ENCODE measurements around the gene AMN1.
A peak's percentile ranks its signal among the peaks of the same experiment; 100 is the strongest.

AMN1 gene

GRCh38 chr12:31728917-31729640 lies at the start of gene AMN1:
TSS of gene AMN1 (minus strand) at chr12:31729021. CDS start at chr12:31729008, 13 bp downstream.
- peak; percentile 97 for DNase-seq (ENCODE audit: extremely low spot score)
- ChIA-PET POLR2A (interaction anchor here (0.6 to 1.3 kb wide), 2 partner anchors 14 to 150 kb away, joined by 7 to 10 read pairs; no protein-coding TSS in a partner anchor), CTCF (interaction anchor here (0.9 to 2.0 kb wide), 4 partner anchors 14 to 61 kb away, joined by 3 to 7 read pairs (median 3); no protein-coding TSS in a partner anchor)
- no peak for TF ChIP-seq CTCF (IDR thresholded peaks at IDR 0.05; ENCODE audit: control extremely low read depth, extremely low read depth, low read depth, missing control alignments)

GRCh38 chr12:31773867-31774266 lies 45.0 kb upstream of the AMN1 start:
- POLR2A ChIA-PET: no interaction called here
- TF ChIP-seq CTCF (IDR thresholded peaks at IDR 0.05; ENCODE audit: control extremely low read depth, extremely low read depth, low read depth, missing control alignments): no peak
- peak; percentile 34 for DNase-seq (ENCODE audit: extremely low spot score)
- CTCF ChIA-PET: interaction anchor here (1.5 to 1.7 kb wide), 2 partner anchors 10 to 30 kb away, joined by 3 to 7 read pairs; no protein-coding TSS in a partner anchor

GRCh38 chr12:31773223-31773750 lies 44.5 kb upstream of the AMN1 start:
- POLR2A ChIA-PET: no interaction called here

GRCh38 chr12:31772685-31773222 lies 43.9 kb upstream of the AMN1 start:
- POLR2A ChIA-PET: no interaction called here
- DNase-seq (ENCODE audit: extremely low spot score): no peak
- TF ChIP-seq CTCF (IDR thresholded peaks at IDR 0.05; ENCODE audit: control extremely low read depth, extremely low read depth, low read depth, missing control alignments): no peak
- CTCF ChIA-PET: interaction anchor here (1.2 to 1.7 kb wide), 3 partner anchors 8 to 19 kb away, joined by 3 to 7 read pairs (median 5); no protein-coding TSS in a partner anchor

More at GRCh38 chr12:31773223-31773750, 44.5 kb upstream of the AMN1 start:
- CTCF ChIA-PET: interaction anchor here (1.2 to 1.7 kb wide), 4 partner anchors 9 to 30 kb away, joined by 3 to 7 read pairs (median 4); no protein-coding TSS in a partner anchor
- no peak for TF ChIP-seq CTCF (IDR thresholded peaks at IDR 0.05; ENCODE audit: control extremely low read depth, extremely low read depth, low read depth, missing control alignments)
- DNase-seq (ENCODE audit: extremely low spot score): no peak

GRCh38 chr12:31772186-31772585 lies 43.4 kb upstream of the AMN1 start:
- DNase-seq (ENCODE audit: extremely low spot score): no peak
- TF ChIP-seq CTCF (IDR thresholded peaks at IDR 0.05; ENCODE audit: control extremely low read depth, extremely low read depth, low read depth, missing control alignments): no peak
- CTCF ChIA-PET: interaction anchor here (1.3 to 1.7 kb wide), 2 partner anchors 8 to 19 kb away, joined by 3 to 7 read pairs; no protein-coding TSS in a partner anchor

GRCh38 chr12:31768046-31768445 lies 39.2 kb upstream of the AMN1 start:
- DNase-seq (ENCODE audit: extremely low spot score): no peak
- ChIA-PET CTCF (interaction anchor here (0.7 kb wide), 1 partner anchor 86 kb away, joined by 3 read pairs; no protein-coding TSS in a partner anchor), POLR2A (interaction anchor here (0.5 kb wide), 1 partner anchor 219 kb away, joined by 5 read pairs; no protein-coding TSS in a partner anchor)
- TF ChIP-seq CTCF (IDR thresholded peaks at IDR 0.05; ENCODE audit: control extremely low read depth, extremely low read depth, low read depth, missing control alignments): no peak

More at GRCh38 chr12:31772186-31772585, 43.4 kb upstream of the AMN1 start:
- POLR2A ChIA-PET: no interaction called here
